ENCODE results near the gene PNRC1.

GRCh38 chr6:89117211-89118108 lies 36.9 kb downstream of the PNRC1 start, which contains the start of gene SRSF12:
- TF ChIP-seq, protein P1, sequence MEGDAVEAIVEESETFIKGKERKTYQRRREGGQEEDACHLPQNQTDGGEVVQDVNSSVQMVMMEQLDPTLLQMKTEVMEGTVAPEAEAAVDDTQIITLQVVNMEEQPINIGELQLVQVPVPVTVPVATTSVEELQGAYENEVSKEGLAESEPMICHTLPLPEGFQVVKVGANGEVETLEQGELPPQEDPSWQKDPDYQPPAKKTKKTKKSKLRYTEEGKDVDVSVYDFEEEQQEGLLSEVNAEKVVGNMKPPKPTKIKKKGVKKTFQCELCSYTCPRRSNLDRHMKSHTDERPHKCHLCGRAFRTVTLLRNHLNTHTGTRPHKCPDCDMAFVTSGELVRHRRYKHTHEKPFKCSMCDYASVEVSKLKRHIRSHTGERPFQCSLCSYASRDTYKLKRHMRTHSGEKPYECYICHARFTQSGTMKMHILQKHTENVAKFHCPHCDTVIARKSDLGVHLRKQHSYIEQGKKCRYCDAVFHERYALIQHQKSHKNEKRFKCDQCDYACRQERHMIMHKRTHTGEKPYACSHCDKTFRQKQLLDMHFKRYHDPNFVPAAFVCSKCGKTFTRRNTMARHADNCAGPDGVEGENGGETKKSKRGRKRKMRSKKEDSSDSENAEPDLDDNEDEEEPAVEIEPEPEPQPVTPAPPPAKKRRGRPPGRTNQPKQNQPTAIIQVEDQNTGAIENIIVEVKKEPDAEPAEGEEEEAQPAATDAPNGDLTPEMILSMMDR (IDR thresholded peaks at IDR 0.05) = peak in 1 of 6 experiments; percentile 12
- peak in 1 of 2 donors; percentile 14 for TF ChIP-seq POLR2A (IDR thresholded peaks at IDR 0.05)
